K562 (cell line): ENCODE data around the gene GOPC. TPM values are rescaled to one million over a fixed set of nuclear protein-coding genes. Genes with fewer than 3 reads are reported as not detected.

Experiments used
- ETV5 ChIP-seq: sonication (generic); formaldehyde crosslinking; IDR thresholded peaks from 2 replicates; pipeline ENCODE4 v1.4.0; 2020; ENCODE audit warnings: low read depth, mild to moderate bottlenecking, missing genetic modification reagents
- PYGO2 ChIP-seq: fragments of 450-650 bp; IDR thresholded peaks from 2 replicates; pipeline ENCODE4 v1.6.1; 2016; ENCODE audit warnings: mild to moderate bottlenecking, missing genetic modification characterization, moderate library complexity, missing compliant biosample characterization
- ZNF780A ChIP-seq: fragments of 250-450 bp; sonication (Bioruptor Pico); IDR thresholded peaks from 2 replicates; pipeline ENCODE4 v1.5.0; 2021; ENCODE audit warnings: mild to moderate bottlenecking
- polyA plus RNA-seq, 8 experiments: library from polyadenylated mRNA; depleted of rRNA in 4 of 8; stranded (reverse) in 5 of 8; unstranded in 3 of 8; fragments of >200 nt; fragmentation: Nextera tagmentation in 2 of 8; fragmentation: Illumina TruSeq in 1 of 8; extraction: Ambion mirVana in 2 of 8; extraction: Trizol in 1 of 8; gene quantifications; 2 replicates each; pipeline versions ENCODE4 v1.2.1 to v1.2.3, GENCODE V29; 2011 to 2014; ENCODE audit warnings: inconsistent platforms in 1 of 8, missing spikeins in 1 of 8
- total RNA-seq, 7 experiments: library from RNA; depleted of rRNA in 6 of 7; stranded (reverse); fragments of >200 nt in 6 of 7; fragmentation: Illumina TruSeq in 2 of 7; extraction: Trizol in 2 of 7; gene quantifications; 2 replicates each; pipeline versions ENCODE4 v1.2.1 to v1.2.3, GENCODE V29; 2011 to 2021; ENCODE audit warnings: low replicate concordance in 1 of 7
- TF ChIP-seq, protein P1 (sequence below): fragments of 250-450 bp; sonication (Bioruptor Pico); IDR thresholded peaks from 2 replicates; pipeline ENCODE4 v1.5.0; 2020; ENCODE audit warnings: mild to moderate bottlenecking, borderline replicate concordance
- TF ChIP-seq, protein P2 (sequence below): fragments of 450-650 bp; IDR thresholded peaks from 2 replicates; pipeline ENCODE4 v1.6.1; 2016; ENCODE audit warnings: antibody characterized with exemption

Gene GOPC
- total and polyA plus RNA-seq, 9 of the 15 experiments (the other 6 are each of a cell fraction or from before 2014, with no cell fraction given): 10.0 to 32.2 (median 25.6) TPM

DNA sequence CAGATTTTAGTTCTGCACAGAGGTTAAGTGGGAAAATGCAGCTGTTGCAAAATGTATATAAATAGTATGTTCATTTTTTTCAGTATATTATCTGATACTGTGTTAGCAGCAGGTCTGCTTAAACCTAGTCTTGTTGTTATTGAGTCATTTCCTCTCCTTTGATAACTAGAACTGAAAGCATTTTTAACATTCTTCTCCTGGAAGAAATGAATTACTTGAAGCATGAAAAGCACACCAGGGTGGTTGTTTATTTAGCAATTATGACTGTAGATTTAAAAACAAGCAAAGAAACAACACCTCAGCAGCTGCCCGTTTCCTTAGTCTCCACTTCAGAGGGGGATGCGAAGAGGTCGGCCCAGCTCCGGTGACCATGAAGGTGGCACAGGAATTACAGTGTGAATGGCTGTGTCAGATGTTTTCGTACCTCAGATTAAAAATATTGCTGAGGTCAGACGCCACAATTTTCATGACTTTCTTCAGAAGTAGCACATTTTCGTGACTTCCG lies 53.5 kb downstream of the GOPC start (continued):
- TF ChIP-seq, protein P1, sequence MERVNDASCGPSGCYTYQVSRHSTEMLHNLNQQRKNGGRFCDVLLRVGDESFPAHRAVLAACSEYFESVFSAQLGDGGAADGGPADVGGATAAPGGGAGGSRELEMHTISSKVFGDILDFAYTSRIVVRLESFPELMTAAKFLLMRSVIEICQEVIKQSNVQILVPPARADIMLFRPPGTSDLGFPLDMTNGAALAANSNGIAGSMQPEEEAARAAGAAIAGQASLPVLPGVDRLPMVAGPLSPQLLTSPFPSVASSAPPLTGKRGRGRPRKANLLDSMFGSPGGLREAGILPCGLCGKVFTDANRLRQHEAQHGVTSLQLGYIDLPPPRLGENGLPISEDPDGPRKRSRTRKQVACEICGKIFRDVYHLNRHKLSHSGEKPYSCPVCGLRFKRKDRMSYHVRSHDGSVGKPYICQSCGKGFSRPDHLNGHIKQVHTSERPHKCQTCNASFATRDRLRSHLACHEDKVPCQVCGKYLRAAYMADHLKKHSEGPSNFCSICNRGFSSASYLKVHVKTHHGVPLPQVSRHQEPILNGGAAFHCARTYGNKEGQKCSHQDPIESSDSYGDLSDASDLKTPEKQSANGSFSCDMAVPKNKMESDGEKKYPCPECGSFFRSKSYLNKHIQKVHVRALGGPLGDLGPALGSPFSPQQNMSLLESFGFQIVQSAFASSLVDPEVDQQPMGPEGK (CRISPR knock-in tag): no peak
- TF ChIP-seq ETV5 (CRISPR knock-in tag): no peak
- TF ChIP-seq PYGO2 (tag): no peak
- TF ChIP-seq, protein P2, sequence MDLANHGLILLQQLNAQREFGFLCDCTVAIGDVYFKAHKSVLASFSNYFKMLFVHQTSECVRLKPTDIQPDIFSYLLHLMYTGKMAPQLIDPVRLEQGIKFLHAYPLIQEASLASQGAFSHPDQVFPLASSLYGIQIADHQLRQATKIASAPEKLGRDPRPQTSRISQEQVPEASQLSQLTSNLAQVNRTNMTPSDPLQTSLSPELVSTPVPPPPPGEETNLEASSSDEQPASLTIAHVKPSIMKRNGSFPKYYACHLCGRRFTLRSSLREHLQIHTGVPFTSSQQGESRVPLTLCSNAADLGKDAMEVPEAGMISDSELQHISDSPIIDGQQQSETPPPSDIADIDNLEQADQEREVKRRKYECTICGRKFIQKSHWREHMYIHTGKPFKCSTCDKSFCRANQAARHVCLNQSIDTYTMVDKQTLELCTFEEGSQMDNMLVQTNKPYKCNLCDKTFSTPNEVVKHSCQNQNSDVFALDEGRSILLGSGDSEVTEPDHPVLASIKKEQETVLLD: no peak
- TF ChIP-seq ZNF780A (CRISPR knock-in tag): no peak
